Measurements from ENCODE around the gene POLR3E. TPM values are rescaled to one million over a fixed set of nuclear protein-coding genes. Genes with fewer than 3 reads are reported as not detected.

POLR3E gene
- total RNA-seq, 1 experiment from 2014 or later: 65.0 TPM

- no peaks in the 10 kb centered on the region for H3K9me3 ChIP-seq (ENCODE audit: control insufficient read depth in 1 of 2, insufficient read depth in 1 of 2, low read depth in 1 of 2, low read length in 2 of 2)
- DNase-seq (ENCODE audit: low read depth, low spot score) (no peak), ATAC-seq (no peak)
- no peak overlapping the region for H3K4me3 ChIP-seq (replicated peaks in 1 of 2; ENCODE audit: low read depth in 1 of 2, low read length in 2 of 2)
- H3K9me2 ChIP-seq (ENCODE audit: insufficient read depth): no peaks in the 10 kb centered on the region
- TF ChIP-seq, protein P1, sequence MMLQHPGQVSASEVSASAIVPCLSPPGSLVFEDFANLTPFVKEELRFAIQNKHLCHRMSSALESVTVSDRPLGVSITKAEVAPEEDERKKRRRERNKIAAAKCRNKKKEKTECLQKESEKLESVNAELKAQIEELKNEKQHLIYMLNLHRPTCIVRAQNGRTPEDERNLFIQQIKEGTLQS (IDR thresholded peaks at IDR 0.05): no peak
- no peak overlapping the region for H3K27ac ChIP-seq (ENCODE audit: low read depth, low read length)
- BruUV-seq (replicated peaks): no TSS peak
- no peak overlapping the region for H3K4me2 ChIP-seq (ENCODE audit: low read length)
- no peaks in the 10 kb centered on the region; a peak in 3 of 4 replicates for H3K36me3 ChIP-seq (ENCODE audit: control insufficient read depth in 1 of 2, insufficient read depth in 2 of 2, low read length in 2 of 2)
- RAD21 ChIA-PET (ENCODE audit: low non-redundant PET in 1 of 2, low total read pairs in 2 of 2, uncharacterized antibody in 2 of 2, unreplicated experiment in 2 of 2): no interaction called here
- intact Hi-C loops (cut with micrococcal nuclease): no loop called here
- CTCF ChIA-PET: no interaction called here
- H3K27me3 ChIP-seq (ENCODE audit: insufficient read depth, low read length): no peaks in the 10 kb centered on the region
- no peak overlapping the region for H3K9ac ChIP-seq (ENCODE audit: low read length)
- POLR2A ChIA-PET: no interaction called here
- H4K20me1 ChIP-seq (ENCODE audit: insufficient read depth): no peaks in the 10 kb centered on the region
- H3K4me1 ChIP-seq (ENCODE audit: control insufficient read depth in 1 of 2, insufficient read depth in 2 of 2, low read length in 2 of 2): no peaks in the 10 kb centered on the region
- H3K79me2 ChIP-seq (ENCODE audit: insufficient read depth, low read length): no peaks in the 10 kb centered on the region
- no peak overlapping the region for H2AFZ ChIP-seq (ENCODE audit: low read depth, low read length, poor library complexity, severe bottlenecking)
Measured at GRCh38 chr16:22266546-22266945, 30.7 kb upstream of the POLR3E start.

DNA sequence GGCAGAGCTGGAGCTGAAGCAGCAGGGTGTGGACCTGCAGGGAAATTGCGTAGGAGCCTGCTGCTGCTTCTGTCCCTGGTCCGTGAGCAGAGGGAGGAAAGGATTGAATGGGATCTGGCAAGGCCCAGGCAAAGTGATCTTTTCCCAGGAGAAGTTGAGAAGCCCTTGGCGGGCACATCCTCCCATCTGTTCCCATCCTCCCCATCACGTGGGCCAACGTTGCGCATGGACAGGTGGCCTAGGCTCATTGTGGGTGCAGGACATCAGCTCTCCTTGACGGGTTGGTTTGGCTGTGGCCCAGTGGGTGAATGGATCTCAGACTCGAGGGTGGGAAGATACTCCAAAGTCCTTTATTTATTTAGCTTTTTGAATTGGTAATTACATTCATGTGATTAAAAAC, 29.4 kb upstream of the POLR3E start:
- no peak overlapping the region for H3K4me3 ChIP-seq (replicated peaks in 1 of 2; ENCODE audit: low read depth in 1 of 2, low read length in 2 of 2)
- H3K79me2 ChIP-seq (ENCODE audit: insufficient read depth, low read length): no peaks in the 10 kb centered on the region
- H2AFZ ChIP-seq (ENCODE audit: low read depth, low read length, poor library complexity, severe bottlenecking): no peak overlapping the region
- ChIA-PET CTCF (no interaction called here), POLR2A (no interaction called here), RAD21 (ENCODE audit: low non-redundant PET in 1 of 2, low total read pairs in 2 of 2, uncharacterized antibody in 2 of 2, unreplicated experiment in 2 of 2) (no interaction called here)
- intact Hi-C loops (cut with micrococcal nuclease): no loop called here
- ATAC-seq (no peak), DNase-seq (ENCODE audit: low read depth, low spot score) (no peak)
- no peaks in the 10 kb centered on the region for H3K9me2 ChIP-seq (ENCODE audit: insufficient read depth)
- H3K27ac ChIP-seq (ENCODE audit: low read depth, low read length): no peak overlapping the region
- H3K4me1 ChIP-seq (ENCODE audit: control insufficient read depth in 1 of 2, insufficient read depth in 2 of 2, low read length in 2 of 2): no peaks in the 10 kb centered on the region
- H3K36me3 ChIP-seq (ENCODE audit: control insufficient read depth in 1 of 2, insufficient read depth in 2 of 2, low read length in 2 of 2): peaks cover 2 to 3% of the 10 kb centered on the region in 2 experiments; a peak in 3 of 4 replicates
- H3K27me3 ChIP-seq (ENCODE audit: insufficient read depth, low read length): no peaks in the 10 kb centered on the region
- no peaks in the 10 kb centered on the region for H4K20me1 ChIP-seq (ENCODE audit: insufficient read depth)
- BruUV-seq (replicated peaks): no TSS peak
- no peak overlapping the region for H3K9ac ChIP-seq (ENCODE audit: low read length)
- no peaks in the 10 kb centered on the region for H3K9me3 ChIP-seq (ENCODE audit: control insufficient read depth in 1 of 2, insufficient read depth in 1 of 2, low read depth in 1 of 2, low read length in 2 of 2)
- H3K4me2 ChIP-seq (ENCODE audit: low read length): no peak overlapping the region
- TF ChIP-seq JUND (IDR thresholded peaks at IDR 0.05) (no peak), CTCF (IDR thresholded peaks at IDR 0.05 in 2 of 3, conservative IDR thresholded peaks at IDR 0.05 in 1 of 3; ENCODE audit: borderline replicate concordance in 1 of 3, insufficient read depth in 1 of 3, low read depth in 2 of 3, low read length in 2 of 3) (no peak), REST (IDR thresholded peaks at IDR 0.05; ENCODE audit: low read depth) (no peak), RAD21 (IDR thresholded peaks at IDR 0.05; ENCODE audit: low read depth) (no peak), EZH2phosphoT487 (IDR thresholded peaks at IDR 0.05; ENCODE audit: borderline replicate concordance) (no peak), EGR1 (IDR thresholded peaks at IDR 0.05; ENCODE audit: low read depth) (no peak), TCF7L2 (IDR thresholded peaks at IDR 0.05; ENCODE audit: borderline replicate concordance, extremely low read depth, insufficient read depth, insufficient read length) (no peak), POLR2A (IDR thresholded peaks at IDR 0.05; ENCODE audit: borderline replicate concordance, extremely low read depth, insufficient read depth, insufficient read length) (no peak), SRF (IDR thresholded peaks at IDR 0.05; ENCODE audit: low read depth) (no peak), CEBPB (IDR thresholded peaks at IDR 0.05; ENCODE audit: low read depth) (no peak)
- TF ChIP-seq, protein P2, sequence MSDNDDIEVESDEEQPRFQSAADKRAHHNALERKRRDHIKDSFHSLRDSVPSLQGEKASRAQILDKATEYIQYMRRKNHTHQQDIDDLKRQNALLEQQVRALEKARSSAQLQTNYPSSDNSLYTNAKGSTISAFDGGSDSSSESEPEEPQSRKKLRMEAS (IDR thresholded peaks at IDR 0.05): no peak
- TF ChIP-seq, protein P3, sequence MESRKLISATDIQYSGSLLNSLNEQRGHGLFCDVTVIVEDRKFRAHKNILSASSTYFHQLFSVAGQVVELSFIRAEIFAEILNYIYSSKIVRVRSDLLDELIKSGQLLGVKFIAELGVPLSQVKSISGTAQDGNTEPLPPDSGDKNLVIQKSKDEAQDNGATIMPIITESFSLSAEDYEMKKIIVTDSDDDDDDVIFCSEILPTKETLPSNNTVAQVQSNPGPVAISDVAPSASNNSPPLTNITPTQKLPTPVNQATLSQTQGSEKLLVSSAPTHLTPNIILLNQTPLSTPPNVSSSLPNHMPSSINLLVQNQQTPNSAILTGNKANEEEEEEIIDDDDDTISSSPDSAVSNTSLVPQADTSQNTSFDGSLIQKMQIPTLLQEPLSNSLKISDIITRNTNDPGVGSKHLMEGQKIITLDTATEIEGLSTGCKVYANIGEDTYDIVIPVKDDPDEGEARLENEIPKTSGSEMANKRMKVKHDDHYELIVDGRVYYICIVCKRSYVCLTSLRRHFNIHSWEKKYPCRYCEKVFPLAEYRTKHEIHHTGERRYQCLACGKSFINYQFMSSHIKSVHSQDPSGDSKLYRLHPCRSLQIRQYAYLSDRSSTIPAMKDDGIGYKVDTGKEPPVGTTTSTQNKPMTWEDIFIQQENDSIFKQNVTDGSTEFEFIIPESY (IDR thresholded peaks at IDR 0.05; ENCODE audit: extremely low read depth, insufficient replicate concordance, low read length): no peak
